ENCODE results near the gene SMO. TPM values are rescaled to one million over a fixed set of nuclear protein-coding genes. Genes with fewer than 3 reads are reported as not detected.

Gene SMO
- total and polyA plus RNA-seq, 2 donors (not counting 3 experiments of a cell fraction or from before 2014, with no cell fraction given), result 13.2 to 16.5 TPM

DNA sequence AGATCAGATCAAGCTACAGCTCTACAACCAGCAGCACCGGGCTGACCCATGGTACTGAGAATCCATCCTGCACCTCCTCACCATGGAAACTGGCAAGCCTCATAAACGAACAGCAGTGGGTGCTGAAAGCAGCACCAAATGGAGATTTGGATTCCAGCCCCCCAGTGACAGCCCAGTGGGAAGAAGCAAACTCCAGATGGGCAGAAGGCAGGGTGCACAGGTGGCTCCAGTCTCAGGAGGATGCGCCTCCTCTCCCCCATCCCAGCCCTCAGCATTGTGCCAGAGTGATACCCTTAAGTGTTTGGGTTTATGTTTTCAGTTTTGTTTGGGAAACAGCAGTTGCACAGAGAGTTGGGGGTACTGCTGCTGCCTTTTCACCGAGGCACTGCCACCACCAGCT lies 20.6 kb upstream of the SMO start:
- H3K4me2 ChIP-seq (ENCODE audit: insufficient read depth, low read length), result no peak overlapping the region
- intact Hi-C loops (cut with micrococcal nuclease), result loop anchor here (1.0 kb wide), 1 partner anchor 42 kb away; no protein-coding TSS in a partner anchor
- POLR2A ChIA-PET, result no interaction called here
- TF ChIP-seq, protein P1, sequence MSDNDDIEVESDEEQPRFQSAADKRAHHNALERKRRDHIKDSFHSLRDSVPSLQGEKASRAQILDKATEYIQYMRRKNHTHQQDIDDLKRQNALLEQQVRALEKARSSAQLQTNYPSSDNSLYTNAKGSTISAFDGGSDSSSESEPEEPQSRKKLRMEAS (IDR thresholded peaks at IDR 0.05; ENCODE audit: insufficient read depth, insufficient read length), result no peak
- TF ChIP-seq MYC (IDR thresholded peaks at IDR 0.05; ENCODE audit: low read depth, low read length) (no peak), JUN (IDR thresholded peaks at IDR 0.05; ENCODE audit: borderline replicate concordance, insufficient read depth, insufficient read length, low read depth) (no peak), GATA2 (IDR thresholded peaks at IDR 0.05; ENCODE audit: insufficient read depth, insufficient read length, low read depth, low read length) (no peak), POLR2AphosphoS5 (IDR thresholded peaks at IDR 0.05; ENCODE audit: insufficient read depth, low read depth, low read length) (no peak), EZH2 (IDR thresholded peaks at IDR 0.05; ENCODE audit: borderline replicate concordance, low read depth, low read length, severe bottlenecking) (no peak), FOS (IDR thresholded peaks at IDR 0.05; ENCODE audit: borderline replicate concordance, insufficient read depth, low read length) (no peak), POLR2A (IDR thresholded peaks at IDR 0.05; ENCODE audit: low read depth, low read length) (no peak)
- TF ChIP-seq, protein P2, sequence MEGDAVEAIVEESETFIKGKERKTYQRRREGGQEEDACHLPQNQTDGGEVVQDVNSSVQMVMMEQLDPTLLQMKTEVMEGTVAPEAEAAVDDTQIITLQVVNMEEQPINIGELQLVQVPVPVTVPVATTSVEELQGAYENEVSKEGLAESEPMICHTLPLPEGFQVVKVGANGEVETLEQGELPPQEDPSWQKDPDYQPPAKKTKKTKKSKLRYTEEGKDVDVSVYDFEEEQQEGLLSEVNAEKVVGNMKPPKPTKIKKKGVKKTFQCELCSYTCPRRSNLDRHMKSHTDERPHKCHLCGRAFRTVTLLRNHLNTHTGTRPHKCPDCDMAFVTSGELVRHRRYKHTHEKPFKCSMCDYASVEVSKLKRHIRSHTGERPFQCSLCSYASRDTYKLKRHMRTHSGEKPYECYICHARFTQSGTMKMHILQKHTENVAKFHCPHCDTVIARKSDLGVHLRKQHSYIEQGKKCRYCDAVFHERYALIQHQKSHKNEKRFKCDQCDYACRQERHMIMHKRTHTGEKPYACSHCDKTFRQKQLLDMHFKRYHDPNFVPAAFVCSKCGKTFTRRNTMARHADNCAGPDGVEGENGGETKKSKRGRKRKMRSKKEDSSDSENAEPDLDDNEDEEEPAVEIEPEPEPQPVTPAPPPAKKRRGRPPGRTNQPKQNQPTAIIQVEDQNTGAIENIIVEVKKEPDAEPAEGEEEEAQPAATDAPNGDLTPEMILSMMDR (IDR thresholded peaks at IDR 0.05; ENCODE audit: extremely low read depth in 1 of 2, insufficient read depth in 1 of 2, low read depth in 1 of 2, low read length in 2 of 2), result no peak
- DNase-seq (ENCODE audit: low read depth, low spot score) (no peak), FAIRE-seq (no peak)
- H3K79me2 ChIP-seq (ENCODE audit: control insufficient read depth, insufficient read depth, low read length), result no peaks in the 10 kb centered on the region
- no peak overlapping the region for H3K27ac ChIP-seq (ENCODE audit: insufficient read depth, low read depth, low read length)
- CTCF ChIA-PET, result interaction anchor here (1.1 to 9.5 kb wide), 3 partner anchors 21 to 304 kb away, joined by 3 to 465 read pairs (median 4); no protein-coding TSS in a partner anchor
- H4K20me1 ChIP-seq (replicated peaks; ENCODE audit: control insufficient read depth, extremely low read depth, insufficient read depth, low read length), result no peaks in the 10 kb centered on the region
- no peak overlapping the region for H3K9ac ChIP-seq (replicated peaks; ENCODE audit: extremely low read depth, insufficient read depth, low read length)
- dilution Hi-C loops (cut with MboI; ENCODE audit: extremely low pct_ligation_motif_present, low sequenced_read_pairs), result no loop called here
- peaks cover 6% of the 10 kb centered on the region for H3K4me1 ChIP-seq (ENCODE audit: control insufficient read depth, extremely low read depth, insufficient read depth, low read length)
- no peak overlapping the region for H2AFZ ChIP-seq (ENCODE audit: low read depth, low read length)
- no peaks in the 10 kb centered on the region for H3K9me1 ChIP-seq (replicated peaks; ENCODE audit: control insufficient read depth, extremely low read depth, insufficient read depth, low read length)
- peaks cover 12 to 14% of the 10 kb centered on the region in 2 experiments for H3K27me3 ChIP-seq (ENCODE audit: control insufficient read depth in 2 of 2, insufficient read depth in 2 of 2, low read length in 2 of 2)
- H3K9me3 ChIP-seq (replicated peaks; ENCODE audit: control insufficient read depth, insufficient read depth, low read length), result no peaks in the 10 kb centered on the region
- H3K36me3 ChIP-seq (ENCODE audit: control insufficient read depth in 2 of 2, extremely low read depth in 1 of 2, insufficient read depth in 2 of 2, low read length in 2 of 2), result no peaks in the 10 kb centered on the region
- no TSS peak for BruUV-seq (replicated peaks)
- no peak overlapping the region for H3K4me3 ChIP-seq (replicated peaks in 1 of 3; ENCODE audit: insufficient read depth in 1 of 3, low read depth in 1 of 3, low read length in 3 of 3)

Data from endothelial cell of umbilical vein (primary cell).